NB4 (cell line): Measurements from ENCODE around the gene RBM20.
"Not testable (repeated sequence)": the region's sequence is repeated elsewhere in the genome, so short reads cannot be mapped to it uniquely, and the experiment has no call there.

ENCODE experiments used
- DNase-seq: peaks from one replicate; pipeline ENCODE4 v3.0.0; 2010; ENCODE audit warnings: low read depth
- H3K4me3 ChIP-seq: one replicate; pipeline ENCODE4 v1.5.1; 2011; ENCODE audit warnings: mild to moderate bottlenecking, low read depth, low read length, moderate library complexity
- CTCF ChIP-seq: IDR thresholded peaks from one replicate; pipeline ENCODE4 v1.5.1; 2012; ENCODE audit warnings: low read depth, low read length
- MAX ChIP-seq: IDR thresholded peaks from 2 replicates; pipeline ENCODE4 v1.6.1; 2011; ENCODE audit warnings: low read depth, low read length
- MYC ChIP-seq: IDR thresholded peaks from 2 replicates; pipeline ENCODE4 v1.6.1; 2011; ENCODE audit warnings: low read depth, low read length
- POLR2A ChIP-seq: IDR thresholded peaks from 2 replicates; pipeline ENCODE4 v1.6.1; 2011; ENCODE audit warnings: mild to moderate bottlenecking; ENCODE audit not compliant: insufficient read length; ENCODE audit errors: extremely low read depth

Gene RBM20

GRCh38 chr10:110723224-110723891, 79.2 kb downstream of the RBM20 start:
- no peak for DNase-seq
- no peak overlapping the region for H3K4me3 ChIP-seq

GRCh38 chr10:110724116-110724921, 80.2 kb downstream of the RBM20 start:
- TF ChIP-seq POLR2A (no peak), MYC (no peak), MAX (no peak), CTCF (no peak)
- DNase-seq: no peak
- no peak overlapping the region for H3K4me3 ChIP-seq

More at GRCh38 chr10:110723224-110723891, 79.2 kb downstream of the RBM20 start:
- no peak for TF ChIP-seq CTCF
- no peak for TF ChIP-seq MAX
- TF ChIP-seq MYC: no peak
- no peak for TF ChIP-seq POLR2A

GRCh38 chr10:110724937-110725336, 80.8 kb downstream of the RBM20 start:
- no peak for DNase-seq
- H3K4me3 ChIP-seq: no peak overlapping the region

GRCh38 chr10:110725801-110726630, 81.9 kb downstream of the RBM20 start:
- no peak overlapping the region for H3K4me3 ChIP-seq
- TF ChIP-seq POLR2A (no peak), MYC (no peak), CTCF (no peak), MAX (no peak)
- peak; percentile 25 for DNase-seq

More at GRCh38 chr10:110724937-110725336, 80.8 kb downstream of the RBM20 start:
- no peak for TF ChIP-seq CTCF
- TF ChIP-seq MAX: no peak
- TF ChIP-seq MYC: no peak
- TF ChIP-seq POLR2A: no peak

GRCh38 chr10:110727785-110728184, 83.6 kb downstream of the RBM20 start:
- not testable (repeated sequence) for DNase-seq, H3K4me3 ChIP-seq
